ENCODE results near the gene SOX8.
"Not testable (repeated sequence)": the region's sequence is repeated elsewhere in the genome, so short reads cannot be mapped to it uniquely, and the experiment has no call there.

GRCh38 chr16:950733-951573 is 30.6 kb upstream of the SOX8 start:
- TF ChIP-seq CTCF (IDR thresholded peaks at IDR 0.05; ENCODE audit: insufficient read depth, low read length, poor library complexity, severe bottlenecking); EZH2phosphoT487 (conservative IDR thresholded peaks at IDR 0.05; ENCODE audit: low read length): not testable (repeated sequence)

Measured in SU-DHL-6 (cell line).